Endometrium (tissue), 2 donors: ENCODE results near the gene GRK6.
"Not testable (repeated sequence)": the region's sequence is repeated elsewhere in the genome, so short reads cannot be mapped to it uniquely, and the experiment has no call there.

ENCODE experiments used
- FAIRE-seq: peaks from 2 replicates; lab custom pipeline; 2012; peaks lifted over from hg19 to GRCh38; lab: Jason Lieb, UNC
- donor health status: control.
- donor health status: control.

GRK6 gene

DNA sequence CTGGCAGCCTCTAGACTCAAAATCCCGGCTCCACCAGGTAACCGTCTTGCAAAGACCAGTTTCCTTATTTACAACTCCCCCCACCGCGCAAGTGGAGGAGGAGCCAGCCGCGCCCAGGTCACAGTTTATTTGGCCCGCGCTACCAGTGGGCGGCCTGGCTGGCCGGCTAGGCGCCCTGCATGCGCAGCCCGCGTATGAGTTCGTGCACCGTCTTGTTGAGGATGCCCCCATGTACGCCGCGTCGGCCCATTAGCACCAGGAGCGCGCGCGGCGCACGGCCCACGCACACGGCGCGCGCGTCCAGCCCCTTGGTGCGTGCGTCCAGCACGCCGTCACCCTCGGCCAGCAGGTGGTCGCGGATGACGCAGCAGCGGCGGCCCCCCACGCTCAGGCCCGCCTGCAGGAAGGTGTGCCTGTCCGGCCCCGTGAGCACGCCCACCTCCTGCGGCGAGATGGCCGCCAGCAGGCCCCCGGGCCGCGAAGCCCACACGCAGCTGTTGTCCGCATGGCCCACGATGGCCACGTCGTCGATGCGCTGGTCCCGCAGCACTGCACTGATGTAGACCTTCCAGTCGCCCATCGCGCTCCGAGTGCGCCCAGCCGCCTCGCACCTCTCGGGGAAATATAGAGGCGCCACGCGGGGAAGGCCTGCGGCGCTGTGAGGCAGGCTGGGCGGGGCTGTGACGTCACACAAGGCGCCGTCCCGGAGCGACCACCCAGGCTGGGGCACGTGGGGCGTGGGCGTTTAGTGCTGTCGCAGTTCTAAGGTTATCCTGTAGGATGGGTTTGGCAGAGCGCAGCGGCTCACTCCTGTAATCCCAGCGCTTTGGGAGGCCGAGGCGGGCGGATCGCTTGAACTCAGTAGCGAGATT is 26.2 kb upstream of the GRK6 start, which contains the start of gene PFN3:
PFN3 (minus strand) TSS at position 665 of the 872 bp plus-strand sequence; CDS start at position 580, 85 bp downstream.
- FAIRE-seq = no peak

DNA sequence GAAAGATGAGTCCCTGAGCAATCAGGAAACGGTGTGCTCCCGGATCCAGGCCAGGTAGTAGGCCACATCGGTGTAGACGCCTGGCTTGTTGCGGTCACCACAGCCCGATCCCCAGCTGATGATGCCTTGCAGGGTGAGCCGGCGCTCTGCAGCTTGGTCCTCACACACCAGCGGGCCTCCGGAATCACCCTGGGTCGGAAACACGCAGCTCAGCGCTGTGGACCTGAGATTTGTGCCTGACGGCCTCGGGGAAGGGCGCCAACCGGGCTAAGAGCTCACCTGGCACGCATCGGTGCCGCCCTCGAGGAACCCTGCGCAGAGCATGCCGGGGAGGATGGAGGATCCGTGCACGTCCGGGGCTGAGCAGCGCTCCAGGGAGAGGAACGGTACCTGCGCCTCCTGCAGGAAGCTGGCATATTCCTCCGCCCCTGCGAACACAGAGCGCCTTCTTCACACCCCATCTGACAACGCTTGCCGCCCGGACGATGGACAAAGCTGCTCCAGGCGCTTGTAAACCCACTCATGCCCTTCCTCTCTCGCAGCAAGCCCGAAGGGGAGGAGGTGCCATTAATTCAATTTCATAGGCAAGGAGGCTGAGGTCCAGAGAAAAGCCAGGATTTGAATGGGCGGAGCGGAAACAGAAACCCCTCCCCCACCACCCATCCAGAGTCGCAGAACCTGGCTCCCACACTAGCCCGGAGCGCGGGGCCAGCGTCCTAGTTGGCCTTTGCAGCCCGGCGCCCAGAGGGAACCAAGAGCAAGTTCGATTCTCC is 24.0 kb upstream of the GRK6 start:
- no peak for FAIRE-seq

DNA sequence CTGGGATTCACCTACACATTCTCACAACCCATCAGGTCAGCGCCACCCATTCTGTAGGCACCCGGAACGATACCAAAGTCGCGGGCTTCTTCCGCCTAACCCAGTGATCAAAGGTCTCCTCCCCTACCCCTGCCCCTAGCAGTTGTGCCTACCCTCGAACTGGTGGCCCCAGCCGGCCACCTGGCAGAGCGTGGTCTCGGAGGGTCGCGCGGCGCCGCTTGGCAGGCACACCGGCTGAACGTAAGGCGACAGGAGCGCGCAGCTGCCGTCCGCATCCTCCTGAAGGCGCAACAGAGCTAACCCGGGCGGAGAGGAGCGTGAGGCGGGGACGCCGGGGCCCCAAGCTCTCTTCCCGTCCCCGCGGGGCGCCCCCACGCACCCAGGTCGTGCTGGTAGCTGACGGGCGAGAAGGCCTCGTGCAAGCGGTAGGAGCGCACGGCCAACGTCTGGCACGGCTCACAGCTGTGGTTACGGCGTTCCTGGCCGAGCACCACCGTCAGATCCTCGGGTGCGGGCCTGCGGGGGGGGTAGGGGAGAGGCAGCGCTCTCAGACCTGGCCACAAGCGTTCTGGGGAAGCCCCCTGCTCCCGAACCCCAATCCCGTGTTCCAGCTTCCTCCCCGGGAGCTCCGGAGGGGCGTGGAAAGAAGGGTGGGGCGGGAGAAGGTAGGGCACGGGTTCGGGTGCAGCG is 23.2 kb upstream of the GRK6 start:
- no peak for FAIRE-seq

DNA sequence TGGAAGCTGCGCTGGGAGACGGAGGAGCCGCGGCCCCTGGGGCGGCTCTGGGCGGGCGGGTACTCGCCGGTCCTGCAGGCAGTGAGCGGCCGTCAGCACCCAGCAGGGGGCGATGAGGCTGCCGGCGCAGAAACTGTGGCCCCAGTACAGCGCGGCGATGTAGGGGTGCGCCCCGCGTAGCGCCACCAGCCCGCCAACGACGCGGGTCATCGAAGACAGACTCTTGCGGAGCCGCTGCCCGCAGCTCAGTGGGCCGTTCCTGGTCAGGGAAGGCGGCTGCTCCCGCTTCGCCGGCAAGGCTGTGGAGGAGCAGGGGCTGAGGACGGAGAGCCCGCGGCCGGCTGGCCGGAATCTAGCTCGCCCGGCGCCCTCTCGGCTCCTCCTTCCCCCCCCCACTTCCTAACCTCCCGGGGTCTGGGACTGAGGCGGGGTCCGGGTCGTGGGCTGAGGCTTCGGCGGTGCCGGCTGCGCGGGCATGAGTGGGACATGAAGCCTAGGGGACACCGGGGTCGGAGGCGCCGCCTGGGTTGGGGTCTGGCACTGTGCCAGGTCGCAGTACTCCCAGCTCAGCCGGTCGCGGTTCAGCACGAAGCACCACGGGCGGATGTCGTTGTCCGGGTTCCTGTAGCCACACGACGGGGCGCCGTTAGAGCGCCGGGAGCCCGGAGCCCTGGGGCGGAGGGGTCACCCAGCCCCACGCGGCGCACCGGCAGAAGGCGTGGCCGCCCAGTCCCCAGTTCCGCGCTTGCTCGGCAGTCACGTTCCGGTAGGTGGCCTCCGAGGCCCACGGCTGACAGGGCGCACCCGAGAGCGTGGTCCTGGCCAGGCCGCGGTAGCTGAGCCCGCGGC is 22.5 kb upstream of the GRK6 start:
- FAIRE-seq = no peak

DNA sequence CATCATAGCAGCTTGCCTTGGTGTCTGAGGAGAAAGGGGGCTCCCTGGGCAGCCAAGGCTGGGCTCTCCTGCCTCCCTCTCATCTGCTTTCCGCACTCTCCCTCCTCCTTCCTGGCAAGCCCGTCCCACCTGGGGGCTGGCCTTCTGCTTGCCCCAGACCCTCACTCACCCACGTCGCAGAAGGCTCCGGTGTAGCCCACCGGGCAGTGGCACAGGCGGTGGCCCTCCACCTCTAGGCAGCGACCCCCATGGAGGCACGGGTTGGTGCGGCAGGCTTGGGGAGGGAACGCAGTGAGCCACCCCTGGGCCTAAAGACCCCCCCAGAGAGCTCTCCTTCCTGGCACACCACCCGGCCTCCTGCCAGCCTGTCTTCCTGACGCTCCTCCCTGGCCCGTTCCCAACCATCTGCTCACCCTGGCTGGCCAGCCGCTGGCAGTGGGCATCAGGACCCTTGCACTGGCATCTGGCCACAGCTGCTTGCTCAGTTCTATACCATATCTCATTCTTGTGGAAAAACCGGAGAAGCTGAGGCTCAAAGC is 21.8 kb upstream of the GRK6 start:
- no peak for FAIRE-seq

DNA sequence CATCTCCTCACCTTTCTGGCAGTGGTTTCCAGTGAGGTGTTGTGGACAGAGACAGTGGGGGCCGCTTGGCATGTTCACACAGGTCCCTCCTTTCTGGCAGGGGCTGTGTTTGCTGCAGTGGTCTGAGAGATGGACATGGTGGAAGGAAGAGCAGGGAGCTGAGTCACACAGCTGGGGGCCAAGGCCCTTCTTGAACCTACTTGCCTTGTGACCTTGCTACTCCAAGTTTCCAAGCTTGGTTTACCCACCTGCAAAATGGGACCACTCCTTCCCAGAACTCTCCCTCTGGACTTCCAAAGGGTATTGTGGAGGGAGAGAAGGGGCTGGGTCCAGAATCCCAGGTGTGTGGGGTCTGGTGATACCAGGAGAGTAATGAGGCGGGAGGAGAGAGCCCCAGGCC is 21.2 kb upstream of the GRK6 start:
- no peak for FAIRE-seq

DNA sequence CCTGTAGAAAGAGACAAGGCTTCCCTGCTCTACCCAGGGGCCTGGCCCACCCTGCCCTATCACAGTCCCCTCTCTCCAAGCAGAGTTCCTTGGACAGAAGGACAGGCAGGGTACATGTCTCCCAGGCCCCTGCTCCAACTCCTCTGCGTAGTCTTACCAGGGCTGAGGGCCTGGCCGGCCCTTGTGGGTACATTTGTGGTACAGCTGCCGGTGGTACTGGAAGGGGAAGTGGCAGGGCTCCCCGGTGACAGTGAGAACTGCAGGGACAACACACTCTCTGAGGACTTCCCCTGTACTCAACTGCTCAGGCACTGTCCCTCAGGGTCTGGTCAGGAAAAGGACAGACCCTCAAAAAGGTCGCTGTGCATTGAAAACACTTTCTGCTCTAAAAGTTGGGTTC is 20.7 kb upstream of the GRK6 start:
- no peak for FAIRE-seq

DNA sequence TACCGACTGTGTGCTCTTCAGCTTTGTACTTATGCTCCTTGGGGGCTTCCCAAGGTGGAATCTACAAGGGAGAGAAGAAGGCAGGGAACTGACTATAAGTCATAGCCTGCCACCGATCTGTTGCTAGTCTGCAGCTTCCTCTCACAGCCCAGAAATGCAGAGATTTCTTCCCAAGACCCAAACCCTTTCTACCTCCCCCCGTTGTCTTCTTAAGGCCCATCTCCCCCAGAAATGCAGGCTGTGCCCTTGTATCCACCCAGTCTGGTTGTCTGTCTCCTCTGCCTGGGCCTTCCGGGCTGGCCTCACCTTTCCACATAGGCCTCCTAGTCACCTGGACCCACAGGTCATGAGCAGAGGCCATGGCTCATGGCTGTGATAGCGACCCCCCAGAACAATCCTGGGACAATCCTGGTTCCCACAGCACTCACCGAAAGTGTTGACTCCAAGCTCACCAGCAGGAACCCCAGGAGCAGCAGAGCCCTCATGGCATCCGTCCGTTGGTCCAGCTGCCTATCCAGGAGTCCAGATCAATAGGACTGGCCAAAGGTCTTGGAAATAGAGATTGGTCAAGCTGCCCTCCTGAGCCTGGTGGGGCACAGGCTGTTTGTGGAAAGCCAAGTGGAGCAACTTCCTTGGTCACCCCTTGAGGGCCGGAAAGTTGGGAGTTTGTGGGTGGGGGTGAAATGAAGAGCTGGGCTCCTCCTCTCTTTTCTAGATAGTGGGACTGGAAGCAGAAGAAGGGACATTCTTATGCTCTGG is 17.3 kb upstream of the GRK6 start, which contains the start of gene F12:
F12 (minus strand) TSS at position 522 of the 759 bp plus-strand sequence; CDS start at position 485, 37 bp downstream.
- FAIRE-seq = no peak

DNA sequence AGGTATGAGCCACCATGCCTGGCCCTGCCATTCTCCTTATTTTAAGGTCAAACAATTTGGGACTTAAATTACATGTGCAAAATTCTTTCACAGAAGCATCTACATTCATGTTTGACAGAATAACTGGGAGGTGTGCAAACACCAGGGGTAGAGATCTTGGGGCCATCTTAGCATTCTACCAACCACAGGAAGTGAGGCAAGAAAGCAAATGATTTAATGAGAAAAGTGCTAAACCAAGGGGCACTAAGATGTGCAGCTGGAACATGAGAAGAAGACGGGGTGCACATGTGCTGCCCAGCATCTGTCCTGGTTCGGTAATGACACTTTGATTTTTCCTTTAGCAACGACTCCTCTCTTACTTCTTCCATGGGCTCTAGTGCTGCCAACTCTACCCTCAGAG is 15.9 kb upstream of the GRK6 start:
- FAIRE-seq = no peak

DNA sequence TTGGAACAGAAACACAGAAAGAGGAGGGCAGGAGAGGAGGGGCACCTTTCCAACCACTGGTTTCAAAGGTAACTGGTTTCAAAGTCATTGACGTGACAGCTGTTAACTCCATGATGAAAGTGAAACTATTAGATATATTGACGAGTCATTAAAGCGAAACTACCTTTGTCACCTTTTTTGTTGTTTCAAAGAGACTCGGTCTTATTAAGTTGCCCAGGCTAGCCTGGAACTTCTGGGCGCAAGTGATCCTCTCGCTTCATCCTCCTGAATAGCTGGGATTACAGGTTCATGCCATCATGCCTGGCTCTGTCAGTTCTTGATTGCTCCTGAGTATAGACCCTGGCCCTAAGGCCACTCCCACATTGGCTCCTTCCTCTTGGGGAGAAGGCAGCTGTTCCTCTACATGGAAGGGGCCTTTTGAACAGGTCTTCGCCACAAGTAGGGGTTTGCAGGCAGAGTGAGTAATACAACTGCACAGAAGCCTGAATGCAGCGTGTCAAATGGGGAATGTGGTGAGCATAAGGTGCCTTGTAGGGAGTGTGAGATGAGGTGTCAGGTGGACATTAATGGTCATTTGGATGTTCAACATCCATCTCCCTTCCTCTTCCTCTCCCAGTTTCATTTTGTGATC is 13.8 kb upstream of the GRK6 start:
- no peak for FAIRE-seq

DNA sequence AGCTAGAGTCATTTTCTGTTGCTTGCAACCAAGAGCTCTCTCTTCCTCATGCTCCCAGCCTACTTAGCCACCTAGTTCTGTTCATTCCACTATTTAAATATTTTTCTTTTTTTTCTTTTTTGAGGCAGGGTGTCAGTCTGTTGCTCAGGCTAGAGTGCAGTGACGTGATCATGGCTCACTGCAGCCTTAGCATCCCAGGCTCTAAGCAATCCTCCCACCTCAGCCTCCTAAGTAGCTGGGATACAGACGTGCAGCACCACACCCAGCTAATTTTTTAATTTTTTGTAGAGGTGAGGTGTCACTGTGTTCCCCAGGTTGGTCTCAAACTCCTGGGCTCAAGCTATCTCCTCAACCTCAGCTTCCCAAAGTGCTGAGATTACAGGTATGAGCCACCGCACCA is 12.0 kb upstream of the GRK6 start:
- FAIRE-seq = no peak

DNA sequence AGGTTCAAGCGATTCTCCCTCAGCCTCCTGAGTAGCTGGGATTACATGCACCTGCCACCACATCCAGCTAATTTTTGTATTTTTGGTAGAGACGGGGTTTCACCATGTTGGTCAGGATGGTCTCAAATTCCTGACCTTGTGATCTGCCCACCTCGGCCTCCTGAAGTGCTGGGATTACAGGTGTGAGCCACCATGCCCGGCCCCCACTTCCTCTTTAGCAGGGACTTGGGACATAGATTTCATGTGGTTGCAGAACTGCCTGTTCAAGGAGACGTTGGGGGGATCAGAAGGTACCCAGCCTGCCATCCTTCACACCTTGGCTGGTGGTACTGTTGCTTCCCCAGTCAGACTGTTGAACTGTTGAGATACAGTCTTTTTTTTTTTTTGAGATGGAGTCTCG is 9.4 kb upstream of the GRK6 start:
- not testable (repeated sequence) for FAIRE-seq

DNA sequence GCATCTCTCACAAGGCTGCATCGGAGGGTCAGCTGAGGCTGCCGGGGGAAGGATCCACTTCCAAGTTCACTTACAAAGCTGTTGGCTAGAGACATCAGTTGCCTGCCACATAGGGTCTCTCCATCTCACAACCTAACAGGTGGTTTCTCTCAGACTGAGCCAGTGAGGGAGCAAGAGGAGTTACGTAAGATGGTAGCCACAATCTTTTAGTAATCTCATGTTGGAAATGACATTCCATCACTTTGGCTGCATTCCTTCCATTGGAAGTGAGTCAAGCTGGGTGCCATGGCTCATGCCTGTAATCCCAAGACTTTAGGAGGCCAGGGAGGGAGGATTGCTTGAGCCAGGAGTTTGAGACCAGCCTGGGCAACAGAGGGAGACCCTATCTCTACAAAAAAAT is 7.4 kb upstream of the GRK6 start:
- no peak for FAIRE-seq

DNA sequence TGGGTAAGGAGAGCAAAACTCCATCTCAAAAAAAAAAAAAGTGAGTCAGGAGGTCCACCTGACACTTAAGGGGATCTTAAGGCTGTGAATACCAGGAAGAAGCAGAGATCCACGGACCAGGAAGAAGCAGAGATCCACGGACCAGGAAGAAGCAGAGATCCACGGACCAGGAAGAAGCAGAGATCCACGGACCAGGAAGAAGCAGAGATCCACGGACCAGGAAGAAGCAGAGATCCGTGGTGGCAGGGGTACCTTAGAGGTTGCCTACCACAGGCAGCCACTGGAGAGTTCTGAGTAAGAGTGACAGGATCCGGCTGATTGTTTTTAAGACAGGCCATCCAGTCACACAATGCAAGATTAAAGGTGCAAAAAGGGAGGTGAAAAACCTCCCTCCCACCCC is 6.0 kb upstream of the GRK6 start:
- not testable (repeated sequence) for FAIRE-seq

DNA sequence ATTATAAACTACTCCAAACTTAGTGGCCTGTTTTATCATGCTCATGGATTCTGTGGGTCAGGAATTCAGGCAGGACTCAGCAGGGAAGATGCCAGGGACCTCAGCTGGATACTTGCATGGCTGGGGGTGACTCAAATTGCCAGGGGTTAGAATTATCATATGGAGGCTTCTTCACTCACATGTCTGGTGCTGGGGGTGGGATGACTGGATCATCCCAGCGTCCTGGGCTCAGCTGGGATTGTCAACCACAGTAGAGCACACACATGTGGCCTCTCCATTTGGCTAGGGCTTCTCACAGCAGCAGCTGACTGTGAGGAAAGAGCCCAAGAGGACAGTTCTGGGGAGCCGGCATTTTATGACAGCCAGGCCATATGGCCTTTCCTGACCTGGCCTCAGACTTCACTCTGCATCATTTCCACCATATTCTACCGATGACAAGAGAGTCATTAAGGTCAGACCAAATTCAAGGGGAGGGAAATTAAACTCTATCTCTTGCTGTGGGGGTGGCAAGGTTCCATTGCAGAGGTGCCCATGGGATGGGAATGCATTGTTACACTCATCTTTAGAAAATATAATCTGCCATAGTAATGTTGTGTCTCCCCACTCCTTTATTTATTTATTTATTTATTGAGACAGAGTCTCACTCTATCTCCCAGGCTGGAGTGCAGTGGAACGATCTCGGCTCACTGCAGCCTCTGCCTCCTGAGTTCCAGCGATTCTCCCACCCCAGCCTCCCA is 5.2 kb upstream of the GRK6 start:
- FAIRE-seq = no peak

DNA sequence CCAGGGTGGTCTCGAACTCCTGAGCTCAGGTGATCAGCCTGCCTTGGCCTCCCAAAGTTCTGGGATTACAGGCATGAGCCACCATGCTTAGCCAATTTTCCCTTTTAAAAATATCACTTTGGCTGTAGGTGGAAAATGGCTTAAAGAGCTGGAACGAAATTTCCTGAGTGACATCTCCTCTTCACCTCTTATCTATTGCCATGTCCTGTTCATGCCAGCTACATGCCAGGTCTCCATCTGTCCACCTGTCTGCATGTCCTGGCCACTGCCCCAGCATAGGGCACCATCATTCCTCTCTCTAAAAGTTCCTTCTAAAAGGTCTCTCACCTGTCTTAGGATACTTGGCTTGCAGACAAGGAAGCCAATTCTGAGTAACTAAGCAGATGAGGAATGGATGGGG is 2.8 kb upstream of the GRK6 start:
- FAIRE-seq = no peak

DNA sequence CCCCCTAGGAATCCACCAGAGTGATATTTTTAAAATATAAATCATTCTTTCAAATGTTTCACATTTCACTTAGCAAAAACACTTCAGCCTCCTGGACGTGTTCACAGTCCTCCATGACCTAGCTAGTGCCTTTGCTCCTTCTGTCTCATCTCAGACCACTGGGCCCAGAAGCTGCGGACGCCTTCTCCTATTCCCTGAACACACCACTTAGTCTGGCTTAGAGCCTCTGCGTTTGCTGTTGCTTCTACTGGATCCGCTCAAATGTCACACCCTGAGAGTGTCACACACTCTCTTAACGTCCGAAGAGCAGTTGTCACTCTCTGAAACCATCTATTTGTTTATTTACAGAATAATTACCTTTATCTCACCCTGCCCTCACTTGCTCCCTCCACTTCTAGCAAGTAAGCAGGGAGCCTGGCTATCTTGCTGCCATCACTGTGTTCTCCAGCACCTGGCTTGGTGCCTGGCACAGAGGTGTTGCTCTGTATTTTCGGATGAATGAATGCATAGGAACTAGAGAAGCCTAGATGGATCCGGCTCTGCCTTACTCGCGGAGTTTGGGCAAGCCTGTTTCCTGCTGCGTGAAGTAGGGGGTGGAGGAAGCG is 1.2 kb upstream of the GRK6 start:
- no peak for FAIRE-seq

DNA sequence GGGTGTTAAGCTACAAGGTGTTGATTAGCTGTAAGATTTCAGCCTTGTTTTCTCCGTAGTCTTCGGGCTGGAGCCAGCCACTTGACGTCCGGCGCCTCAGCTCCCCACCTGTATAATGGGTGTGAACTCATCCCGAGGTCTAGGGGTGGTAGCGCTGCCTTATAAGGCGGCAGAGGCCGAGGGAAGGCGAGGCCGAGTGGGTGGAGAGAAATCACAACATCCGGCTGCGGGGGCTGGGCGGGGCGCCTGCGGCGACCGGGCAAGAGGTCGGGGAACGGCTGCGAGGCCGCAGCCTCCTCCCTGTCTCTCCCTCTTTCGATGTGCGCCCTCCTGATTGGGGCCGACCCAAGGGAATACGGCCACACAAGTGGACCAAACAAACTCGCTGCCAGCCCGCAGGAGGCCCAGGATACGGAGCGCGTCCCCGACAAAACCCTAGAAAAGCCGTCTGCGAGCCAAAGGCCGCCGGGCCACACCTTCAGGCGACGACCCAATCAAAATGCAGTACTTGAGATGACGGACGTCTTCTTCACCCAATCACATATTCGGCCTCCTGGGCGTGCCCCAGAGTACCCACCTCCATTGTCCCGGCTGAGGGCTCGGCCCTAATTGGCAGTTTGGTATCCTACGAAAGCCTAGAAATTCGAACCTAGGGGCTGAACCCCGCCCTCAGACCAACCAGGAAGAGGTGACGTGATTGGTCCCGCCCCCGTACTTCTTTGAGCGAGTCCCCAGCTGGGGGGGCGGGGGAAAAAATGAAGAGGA is 493 bp upstream of the GRK6 start:
- FAIRE-seq = peak; percentile 98
